ENCODE results near the gene CCND1. TPM values are rescaled to one million over a fixed set of nuclear protein-coding genes. Genes with fewer than 3 reads are reported as not detected.
A peak's percentile ranks its signal among the peaks of the same experiment; 100 is the strongest.

CCND1 gene
- total RNA-seq, 1 experiment from 2014 or later, result 372 TPM

GRCh38 chr11:69661413-69661715 lies 20.4 kb downstream of the CCND1 start:
- Histone ChIP-seq H2BK5ac (ENCODE audit: insufficient read length, low read length) (no peak overlapping the region), H2BK20ac (ENCODE audit: low read depth, low read length, poor library complexity, severe bottlenecking) (no peak overlapping the region), H2AFZ (ENCODE audit: low read length) (no peak overlapping the region), H3K9me3 (ENCODE audit: control insufficient read depth, low read depth, low read length) (no peaks in the 10 kb centered on the region), H2BK120ac (ENCODE audit: low read depth, low read length, poor library complexity, severe bottlenecking) (no peak overlapping the region), H4K91ac (ENCODE audit: insufficient read length, low read depth, low read length) (no peak overlapping the region), H4K20me1 (ENCODE audit: control insufficient read depth, insufficient read depth, insufficient read length) (no peaks in the 10 kb centered on the region), H3K4me1 (ENCODE audit: insufficient read depth, low read length) (no peaks in the 10 kb centered on the region), H3K56ac (ENCODE audit: insufficient read length, low read depth, low read length) (no peak overlapping the region), H3K23ac (ENCODE audit: insufficient read length, low read depth, low read length) (no peak overlapping the region), H3K4ac (ENCODE audit: low read depth, low read length) (no peak overlapping the region), H2BK12ac (ENCODE audit: insufficient read length, low read depth, low read length) (no peak overlapping the region), H2AK5ac (ENCODE audit: insufficient read length, low read length) (no peak overlapping the region), H3K27me3 (ENCODE audit: insufficient read depth, low read length) (no peaks in the 10 kb centered on the region), H3K27ac (ENCODE audit: insufficient read length, low read depth, low read length) (no peak overlapping the region), H3K23me2 (ENCODE audit: insufficient read length, low read depth, low read length, poor library complexity, severe bottlenecking) (no peaks in the 10 kb centered on the region), H2BK15ac (ENCODE audit: low read depth, low read length) (no peak overlapping the region), H3K79me2 (ENCODE audit: insufficient read depth, low read length) (no peaks in the 10 kb centered on the region), H3K4me2 (ENCODE audit: insufficient read depth, insufficient read length, low read length) (no peak overlapping the region), H3K79me1 (ENCODE audit: insufficient read depth, low read depth, low read length, poor library complexity, severe bottlenecking) (no peaks in the 10 kb centered on the region), H3T11ph (ENCODE audit: low read length) (no peak overlapping the region), H4K8ac (replicated peaks; ENCODE audit: insufficient read length, low read depth, low read length) (no peak overlapping the region), H4K5ac (ENCODE audit: insufficient read length, low read depth, low read length) (no peak overlapping the region), H3K9ac (ENCODE audit: extremely low read depth, insufficient read length, low read length) (no peak overlapping the region), H3K18ac (ENCODE audit: insufficient read length, low read depth, low read length) (no peak overlapping the region), H3K14ac (ENCODE audit: insufficient read depth, low read length) (no peak overlapping the region)
- H3K27ac Mint-ChIP-seq, result 0 out of 7 replicates have a peak overlapping the region, but pooled peaks of 1 of the 3 experiments have one; percentile 31
- H3K36me3 Mint-ChIP-seq (ENCODE audit: insufficient read depth in 1 of 3, low read depth in 3 of 3), result peaks cover 12 to 21% (median 19%) of the 10 kb centered on the region in 3 experiments; a peak in 6 of 7 replicates
- no peak overlapping the region for H3K4me3 Mint-ChIP-seq
- no CpG with 5 or more reads among the region's 10 CpGs for WGBS (ENCODE audit: extremely low coverage, insufficient read length, low lambda C conversion rate)
- DNase-seq, result no peak
- H3K27me3 Mint-ChIP-seq (ENCODE audit: low read depth), result no peaks in the 10 kb centered on the region
- no peak for TF ChIP-seq CTCF (conservative IDR thresholded peaks at IDR 0.05)
- peaks cover 36 to 44% of the 10 kb centered on the region in 2 experiments for H3K4me1 Mint-ChIP-seq
- H3K9me3 Mint-ChIP-seq, result no peaks in the 10 kb centered on the region
